ENCODE data around the gene MCEMP1.
"Not testable (repeated sequence)": the region's sequence is repeated elsewhere in the genome, so short reads cannot be mapped to it uniquely, and the experiment has no call there.

The MCEMP1 gene

DNA sequence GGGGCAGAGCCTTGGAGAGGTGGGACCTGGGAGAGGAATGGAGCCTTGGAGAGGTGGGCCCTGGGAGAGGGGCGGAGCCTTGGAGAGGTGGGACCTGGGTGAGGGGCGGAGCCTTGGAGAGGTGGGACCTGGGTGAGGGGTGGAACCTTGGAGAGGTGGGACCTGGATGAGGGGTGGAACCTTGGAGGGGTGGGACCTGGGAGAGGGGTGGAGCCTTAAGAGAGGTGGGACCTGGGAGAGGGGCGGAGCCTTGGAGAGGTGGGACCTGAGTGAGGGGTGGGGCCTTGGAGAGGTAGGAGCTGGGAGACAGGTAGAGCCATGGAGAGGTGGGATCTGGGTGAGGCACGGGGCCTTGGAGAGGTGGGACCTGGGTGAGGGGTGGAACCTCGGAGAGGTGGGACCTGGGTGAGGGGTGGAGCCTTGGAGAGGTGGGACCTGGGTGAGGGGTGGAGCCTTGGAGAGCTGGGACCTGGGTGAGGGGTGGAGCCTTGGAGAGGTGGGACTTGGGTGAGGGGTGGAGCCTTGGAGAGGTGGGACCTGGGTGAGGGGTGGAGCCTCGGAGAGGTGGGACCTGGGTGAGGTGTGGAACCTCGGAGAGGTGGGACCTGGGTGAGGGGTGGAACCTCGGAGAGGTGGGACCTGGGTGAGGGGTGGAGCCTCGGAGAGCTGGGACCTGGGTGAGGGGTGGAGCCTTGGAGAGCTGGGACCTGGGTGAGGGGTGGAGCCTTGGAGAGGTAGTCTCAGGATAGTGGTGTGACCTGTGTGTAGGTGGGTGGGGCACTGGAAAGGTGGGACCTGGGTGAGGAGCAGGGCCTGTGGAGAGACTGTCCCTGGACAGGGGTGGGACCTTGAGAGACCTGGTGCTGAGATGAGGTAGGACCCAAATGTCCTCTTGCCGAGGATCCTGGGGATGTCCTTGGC is 33.0 kb upstream of the MCEMP1 start:
- DNase-seq: not testable (repeated sequence)

- DNase-seq: no peak
These were observed 32.4 kb upstream of the MCEMP1 start for GRCh38 chr19:7644550-7644877.

DNA sequence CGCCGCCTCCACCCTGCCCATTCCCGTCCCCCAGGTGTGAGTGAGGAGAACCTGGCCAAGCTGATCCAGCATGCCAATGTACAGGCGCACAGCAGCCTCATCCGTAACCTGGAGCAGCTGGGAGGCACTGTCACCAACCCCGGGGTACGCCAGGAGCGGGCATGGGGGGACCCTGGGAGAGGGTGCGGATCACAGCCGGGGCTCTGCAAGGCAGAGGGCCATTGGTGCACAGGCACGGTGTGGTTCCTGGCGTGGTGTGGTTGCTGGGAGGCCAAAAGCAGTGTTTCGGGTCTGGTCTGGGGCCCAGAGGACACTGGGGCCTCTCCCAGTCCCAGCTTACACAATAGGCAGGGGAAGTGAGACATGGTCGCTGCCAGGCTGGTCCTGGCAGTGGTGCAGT is 31.7 kb upstream of the MCEMP1 start:
- DNase-seq: no peak

DNA sequence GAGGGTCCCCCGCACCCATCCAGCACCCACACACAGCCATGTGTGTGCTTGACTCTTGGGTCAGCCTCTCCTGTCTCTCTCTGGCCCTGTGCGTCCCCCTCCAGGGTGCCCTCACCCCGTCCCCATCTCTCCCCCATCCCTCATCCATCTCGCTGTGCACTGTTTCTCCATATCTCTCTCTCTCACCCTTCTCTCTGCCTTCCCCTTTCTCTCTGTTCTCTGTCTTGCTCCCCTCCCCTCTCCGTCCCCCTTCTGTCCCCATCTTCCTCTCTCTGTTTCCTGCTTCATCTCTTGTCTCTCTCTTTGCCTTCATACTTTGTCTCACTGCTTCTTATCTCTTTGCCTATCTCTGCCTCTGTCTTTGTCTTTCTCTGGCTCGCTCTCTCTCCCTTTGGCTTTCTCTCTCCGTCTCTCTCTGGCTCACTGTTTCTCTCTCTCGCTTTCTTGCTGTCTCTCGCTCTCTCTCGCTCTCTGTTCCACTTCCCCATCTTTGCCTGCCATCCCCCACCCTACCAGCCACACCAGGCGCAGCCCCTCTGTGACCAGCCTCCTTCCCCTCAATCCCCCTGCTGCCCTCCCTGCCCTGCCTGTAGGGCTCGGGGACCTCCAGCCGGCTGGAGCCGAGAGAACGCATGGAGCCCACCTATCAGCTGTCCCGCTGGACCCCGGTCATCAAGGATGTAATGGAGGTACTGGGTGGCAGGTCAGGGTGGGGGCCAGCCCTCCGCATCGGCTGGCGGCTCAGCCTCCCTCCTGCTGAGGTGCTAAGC is 31.0 kb upstream of the MCEMP1 start:
- no peak for DNase-seq

DNA sequence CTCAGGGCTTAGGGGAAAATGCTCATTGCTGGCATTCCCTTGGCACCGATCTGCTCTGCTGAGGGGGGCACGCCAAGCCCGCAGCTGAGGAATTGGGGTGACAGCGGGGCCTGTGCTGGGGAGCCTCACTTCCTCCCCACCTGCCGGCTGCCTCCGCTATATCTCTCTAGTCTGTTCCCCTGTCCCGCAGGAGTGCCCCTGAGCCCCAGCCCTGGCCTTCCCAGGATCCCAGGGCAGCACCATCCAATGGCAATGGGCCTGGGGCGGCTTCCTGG is 30.5 kb upstream of the MCEMP1 start:
- DNase-seq: no peak

DNA sequence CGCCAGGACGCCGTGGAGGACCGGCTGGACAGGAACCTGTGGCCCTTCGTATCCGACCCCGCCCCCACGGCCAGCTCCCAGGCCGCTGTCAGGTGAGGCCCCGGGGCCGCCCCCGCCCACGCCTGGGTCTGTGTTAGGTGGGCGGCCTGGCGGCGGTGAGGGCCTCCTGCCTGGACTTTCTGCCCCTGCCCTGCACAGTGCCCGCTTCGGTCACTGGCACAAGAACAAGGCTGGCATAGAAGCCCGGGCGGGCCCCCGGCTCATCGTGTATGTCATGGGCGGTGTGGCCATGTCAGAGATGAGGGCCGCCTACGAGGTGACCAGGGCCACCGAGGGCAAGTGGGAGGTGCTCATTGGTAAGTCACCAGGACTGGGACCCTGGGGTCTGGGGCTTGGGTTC is 29.7 kb upstream of the MCEMP1 start:
- DNase-seq: no peak

DNA sequence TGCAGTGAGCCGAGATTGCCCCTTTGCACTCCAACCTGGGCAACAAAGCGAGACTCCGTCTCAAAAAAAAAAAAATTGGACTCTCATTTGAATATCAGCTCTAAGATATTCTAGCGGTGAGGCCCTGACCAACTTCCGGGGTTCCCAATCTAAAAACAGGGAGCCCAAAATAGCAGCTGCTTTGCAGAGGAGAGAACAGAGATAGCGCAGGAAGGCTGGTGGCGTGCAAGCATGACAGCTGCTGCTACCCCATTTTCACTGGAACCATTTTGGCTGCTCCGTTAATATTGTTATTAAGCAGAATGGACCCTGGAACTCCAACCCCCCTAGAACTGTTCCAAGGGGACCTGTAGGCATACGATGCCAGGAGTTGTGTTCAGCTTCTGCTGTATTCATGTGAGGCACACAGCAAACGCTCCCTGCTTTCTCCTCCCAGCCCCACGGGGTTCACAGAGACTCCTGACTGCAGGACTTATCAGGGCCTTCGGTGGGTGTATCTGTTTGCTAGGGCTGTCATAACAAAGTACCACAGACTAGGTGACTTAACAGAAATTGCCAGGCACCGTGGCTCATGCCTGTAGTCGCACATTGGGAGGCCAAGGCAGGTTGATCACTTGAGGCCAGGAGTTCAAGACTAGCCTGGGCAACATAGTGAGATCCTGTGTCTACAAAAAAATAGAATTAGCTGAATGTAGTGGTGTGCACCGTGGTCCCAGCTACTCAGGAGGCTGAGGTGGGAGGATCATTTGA is 28.4 kb upstream of the MCEMP1 start:
- DNase-seq: no peak

DNA sequence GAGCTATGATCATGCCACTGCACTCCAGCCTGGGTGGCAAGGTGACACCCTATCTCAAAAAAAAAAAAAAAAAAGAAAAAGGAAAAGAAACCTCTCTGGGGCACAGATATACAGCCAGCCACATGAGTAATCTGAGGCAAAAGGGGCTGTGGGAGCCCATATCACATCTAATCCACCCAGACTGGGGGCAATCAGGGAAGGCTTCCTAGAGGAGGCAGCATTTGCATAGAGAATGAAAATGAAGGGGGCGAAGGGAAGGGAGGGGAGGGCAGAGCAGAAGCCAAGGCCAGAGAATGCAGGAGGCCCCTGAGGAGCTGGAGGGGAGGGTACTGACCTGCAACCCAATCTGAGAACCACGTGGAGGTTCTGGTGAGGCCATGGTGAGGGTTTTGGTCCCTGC is 26.7 kb upstream of the MCEMP1 start:
- DNase-seq: no peak

DNA sequence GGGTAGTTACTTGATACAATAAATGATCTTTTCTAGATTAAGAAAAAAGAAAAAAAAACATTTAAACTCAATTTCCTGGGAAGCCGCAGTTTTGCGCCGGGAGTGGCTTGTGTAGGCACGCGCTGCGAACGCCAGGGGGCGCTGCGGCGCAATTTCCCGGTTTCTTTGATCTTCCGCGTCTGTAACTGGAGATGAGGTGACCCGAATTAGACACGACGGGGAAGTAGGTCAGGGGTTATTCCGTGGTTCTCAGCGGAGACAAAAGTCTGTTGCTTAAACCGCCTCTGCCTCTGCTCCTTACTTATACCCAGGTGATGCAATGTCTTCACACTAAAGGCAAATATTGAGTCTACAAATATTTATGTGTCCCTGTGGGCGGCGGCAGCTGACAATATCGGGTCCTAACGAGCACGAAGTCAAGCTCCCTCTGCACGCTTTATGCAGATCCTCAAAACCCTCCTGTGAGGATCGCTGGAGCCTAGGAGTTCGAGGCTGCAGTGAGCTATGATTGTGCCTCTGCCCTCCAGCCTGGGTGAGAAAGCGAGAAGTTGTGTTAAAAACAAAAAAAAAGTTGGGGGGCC is 24.7 kb upstream of the MCEMP1 start:
- DNase-seq: peak; percentile 54

DNA sequence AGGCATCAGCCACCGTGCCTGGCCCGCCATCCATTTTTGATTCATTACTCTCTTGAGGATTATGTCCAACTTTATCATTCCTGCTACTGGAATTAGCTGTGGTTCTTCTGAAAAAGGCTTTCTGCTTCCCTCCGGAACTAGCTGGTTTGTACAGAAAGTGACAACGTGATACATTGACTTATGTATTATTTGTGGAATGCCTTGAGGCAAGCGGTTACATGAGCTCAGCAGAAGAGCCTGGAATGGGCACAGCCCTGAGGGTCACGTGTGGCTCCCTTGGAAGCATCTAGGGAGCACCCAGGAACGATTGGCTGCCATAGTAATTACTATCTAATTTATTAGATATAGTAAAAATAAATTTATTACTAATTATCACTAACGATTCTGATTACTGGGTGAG is 22.5 kb upstream of the MCEMP1 start:
- no peak for DNase-seq

GRCh38 chr19:7655581-7655980 is 21.3 kb upstream of the MCEMP1 start:
- no peak for DNase-seq

DNA sequence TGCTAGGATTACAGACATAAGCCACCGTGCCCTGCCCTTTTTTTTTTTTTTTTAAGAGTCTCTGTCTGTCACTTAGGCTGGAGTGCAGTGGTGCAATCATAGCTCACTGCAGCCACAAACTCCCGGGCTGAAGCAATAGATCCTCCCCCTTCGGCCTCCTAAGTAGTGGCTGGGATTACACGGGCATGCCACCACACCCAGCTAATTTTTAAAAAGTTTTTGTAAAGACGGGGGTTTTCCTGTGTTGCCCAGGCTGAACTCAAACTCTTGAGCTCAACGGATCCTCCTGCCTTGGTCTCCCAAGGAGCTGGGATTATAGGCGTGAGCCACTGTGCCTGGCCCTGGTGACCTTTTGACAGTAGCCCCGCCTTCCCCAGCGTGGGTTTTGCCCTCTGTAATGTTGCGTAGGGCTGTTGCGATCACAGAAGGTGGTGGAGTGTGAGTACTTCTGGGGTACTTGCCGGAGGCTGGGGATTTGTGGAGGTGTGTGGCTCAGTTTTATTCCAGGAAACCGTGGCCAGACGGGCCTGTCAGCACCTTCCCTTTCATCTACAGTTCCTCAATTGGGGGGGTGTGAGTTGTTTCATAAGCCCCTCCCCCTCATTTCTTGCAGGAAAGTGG is 19.6 kb upstream of the MCEMP1 start:
- no peak for DNase-seq

GRCh38 chr19:7658219-7658686 is 18.6 kb upstream of the MCEMP1 start:
- DNase-seq: peak; percentile 18

- no peak for DNase-seq
These were observed 14.9 kb upstream of the MCEMP1 start for GRCh38 chr19:7661744-7662538.

- no peak for DNase-seq
These were observed 14.2 kb upstream of the MCEMP1 start for GRCh38 chr19:7662657-7663056.

- DNase-seq: no peak
These were observed 13.2 kb upstream of the MCEMP1 start for GRCh38 chr19:7663706-7664105.

GRCh38 chr19:7665076-7665475 is 11.8 kb upstream of the MCEMP1 start:
- no peak for DNase-seq

DNA sequence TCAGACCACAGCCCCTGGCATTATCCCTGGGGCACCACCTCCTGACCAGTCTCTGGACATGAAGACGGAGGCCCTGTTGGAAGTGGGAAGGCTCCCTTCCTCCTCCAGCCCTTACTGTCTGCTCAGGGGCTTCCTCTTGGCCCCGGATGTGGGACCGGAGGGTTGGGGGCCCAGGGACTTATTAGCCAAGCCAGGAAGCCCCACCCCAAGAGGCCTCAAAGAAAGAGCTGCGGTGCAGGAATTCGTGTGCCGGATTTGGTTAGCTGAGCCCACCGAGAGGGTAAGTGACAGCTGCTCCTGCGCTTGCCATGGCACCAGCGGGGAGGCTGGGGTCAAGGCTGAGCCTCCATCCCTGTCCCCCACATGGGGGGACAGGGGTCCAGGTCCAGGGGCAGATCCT is 8.0 kb upstream of the MCEMP1 start, which contains the start of gene RETN:
Gene RETN (plus strand): TSS at position 208 of the 400 bp plus-strand sequence. CDS start 278 bp downstream, outside the sequence.
- no peak for DNase-seq

DNA sequence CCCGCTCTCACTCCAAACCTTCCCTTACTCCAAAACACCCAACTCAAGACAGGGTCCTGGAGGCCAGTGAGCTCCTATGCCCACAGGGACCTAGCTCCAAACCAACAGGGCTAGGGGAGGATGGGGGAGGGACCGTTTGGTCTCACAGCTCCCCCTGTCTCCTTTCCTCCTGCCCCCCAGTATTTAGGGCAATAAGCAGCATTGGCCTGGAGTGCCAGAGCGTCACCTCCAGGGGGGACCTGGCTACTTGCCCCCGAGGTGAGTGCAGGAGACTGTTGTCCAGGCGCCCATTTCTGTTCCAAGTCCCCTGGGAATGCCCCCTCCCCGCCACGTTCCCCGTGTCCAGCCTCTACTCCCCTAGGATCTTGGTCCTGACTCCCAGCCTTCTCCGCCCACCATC is 7.2 kb upstream of the MCEMP1 start:
- DNase-seq: no peak

DNA sequence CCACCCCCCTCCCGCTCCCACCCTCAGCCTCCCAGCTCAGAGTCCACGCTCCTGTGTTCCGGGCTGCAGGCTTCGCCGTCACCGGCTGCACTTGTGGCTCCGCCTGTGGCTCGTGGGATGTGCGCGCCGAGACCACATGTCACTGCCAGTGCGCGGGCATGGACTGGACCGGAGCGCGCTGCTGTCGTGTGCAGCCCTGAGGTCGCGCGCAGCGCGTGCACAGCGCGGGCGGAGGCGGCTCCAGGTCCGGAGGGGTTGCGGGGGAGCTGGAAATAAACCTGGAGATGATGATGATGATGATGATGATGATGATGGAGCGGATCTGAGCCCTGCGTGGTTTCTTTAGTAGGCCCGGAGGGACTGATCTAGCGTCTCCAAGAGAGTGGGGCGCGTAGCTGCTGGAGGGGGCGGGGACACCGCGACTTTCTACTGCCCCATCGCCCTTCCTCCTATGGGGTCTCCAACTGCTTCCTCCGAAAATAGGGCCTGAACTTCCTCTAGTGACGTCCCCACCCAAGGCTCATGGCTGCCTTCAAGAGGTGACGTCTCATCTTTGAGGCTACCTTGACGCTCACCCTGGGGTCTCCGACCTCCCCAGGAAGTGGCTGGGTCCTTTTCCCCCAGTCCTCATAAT is 6.6 kb upstream of the MCEMP1 start:
- no peak for DNase-seq

- DNase-seq: no peak
These were observed 6.1 kb upstream of the MCEMP1 start for GRCh38 chr19:7670790-7671189.
